Suprapubic skin (tissue), 4 donors: Measurements from ENCODE around the gene SFI1. TPM values are rescaled to one million over a fixed set of nuclear protein-coding genes. Genes with fewer than 3 reads are reported as not detected.
A peak's percentile ranks its signal among the peaks of the same experiment; 100 is the strongest.
"Not testable (repeated sequence)": the region's sequence is repeated elsewhere in the genome, so short reads cannot be mapped to it uniquely, and the experiment has no call there.

Source experiments
- DNase-seq, 2 donors: peaks; one replicate each; pipeline ENCODE4 v3.0.0-alpha.2; 2019; ENCODE audit warnings: low spot score in 2 of 2
- H3K27ac ChIP-seq: fragments of 200-600 bp; sonication (generic); one replicate; pipeline ENCODE4 v1.5.1; 2019
- H3K27me3 ChIP-seq: fragments of 200-600 bp; sonication (generic); one replicate; pipeline ENCODE4 v1.5.1; 2019
- H3K36me3 ChIP-seq: fragments of 200-600 bp; sonication (generic); one replicate; pipeline ENCODE4 v1.5.1; 2019
- H3K4me1 ChIP-seq: fragments of 200-600 bp; sonication (generic); one replicate; pipeline ENCODE4 v1.5.1; 2019
- H3K4me3 ChIP-seq: fragments of 200-600 bp; sonication (generic); one replicate; pipeline ENCODE4 v1.5.1; 2019; ENCODE audit warnings: mild to moderate bottlenecking
- H3K9me3 ChIP-seq: fragments of 200-600 bp; sonication (generic); one replicate; pipeline ENCODE4 v1.5.1; 2019
- CTCF ChIP-seq, 2 donors: fragments of 200-600 bp in 1 of 2; fragments of 450-650 bp in 1 of 2; sonication (generic) in 1 of 2; IDR thresholded peaks; one replicate each; pipeline ENCODE4 v1.5.1; 2016 to 2019; ENCODE audit warnings: antibody characterized with exemption in 2 of 2, mild to moderate bottlenecking in 1 of 2, moderate library complexity in 1 of 2
- EP300 ChIP-seq: sonication (generic); formaldehyde crosslinking; IDR thresholded peaks from one replicate; pipeline ENCODE4 v1.6.1; 2017; ENCODE audit warnings: antibody characterized with exemption
- POLR2A ChIP-seq, 2 donors: fragments of 450-650 bp; IDR thresholded peaks; one replicate each; pipeline ENCODE4 v1.6.1; 2017; ENCODE audit warnings: antibody characterized with exemption in 2 of 2, mild to moderate bottlenecking in 2 of 2, moderate library complexity in 2 of 2
- POLR2AphosphoS5 ChIP-seq, 3 donors: sonication (generic); formaldehyde crosslinking; IDR thresholded peaks; one replicate each; pipeline ENCODE4 v1.6.1; 2017; ENCODE audit warnings: antibody characterized with exemption in 3 of 3
- WGBS: methylation state at CpG from one replicate; pipeline ENCODE4 v1.1.5; 2018; 5-methylcytosine and 5-hydroxymethylcytosine counted together
- total RNA-seq, 4 donors: library from RNA; depleted of rRNA; stranded (reverse); fragments of >200 nt; gene quantifications; one replicate each; pipeline ENCODE4 v1.1.0, GENCODE V29; 2016

Gene SFI1
- total RNA-seq, 4 donors from 2014 or later: 21.2 to 128 (median 40.7) TPM

GRCh38 chr22:31477329-31477728, 19.0 kb upstream of the SFI1 start:
- no peak for DNase-seq
- H3K9me3 ChIP-seq: no peaks in the 10 kb centered on the region
- H3K27me3 ChIP-seq: no peaks in the 10 kb centered on the region
- 94% methylated on average over 4 of the region's 4 CpGs for WGBS
- H3K4me1 ChIP-seq: no peaks in the 10 kb centered on the region
- H3K27ac ChIP-seq: no peak overlapping the region
- TF ChIP-seq POLR2A (IDR thresholded peaks at IDR 0.05) (no peak), CTCF (IDR thresholded peaks at IDR 0.05) (no peak), EP300 (no peak), POLR2AphosphoS5 (IDR thresholded peaks at IDR 0.05) (no peak)
- H3K36me3 ChIP-seq: peaks cover 47% of the 10 kb centered on the region
- H3K4me3 ChIP-seq: no peak overlapping the region

GRCh38 chr22:31481129-31481528, 15.2 kb upstream of the SFI1 start:
- WGBS: 96% methylated on average over 3 of the region's 3 CpGs
- Histone ChIP-seq H3K4me3 (no peak overlapping the region), H3K36me3 (peaks cover 54% of the 10 kb centered on the region), H3K4me1 (no peaks in the 10 kb centered on the region), H3K9me3 (no peaks in the 10 kb centered on the region), H3K27me3 (no peaks in the 10 kb centered on the region), H3K27ac (no peak overlapping the region)
- no peak for DNase-seq
- no peak for TF ChIP-seq CTCF (IDR thresholded peaks at IDR 0.05)
- no peak for TF ChIP-seq POLR2AphosphoS5 (IDR thresholded peaks at IDR 0.05)
- no peak for TF ChIP-seq EP300
- TF ChIP-seq POLR2A (IDR thresholded peaks at IDR 0.05): no peak

GRCh38 chr22:31482470-31482869, 13.9 kb upstream of the SFI1 start:
- not testable (repeated sequence) for H3K27ac ChIP-seq, DNase-seq, H3K4me1 ChIP-seq, H3K9me3 ChIP-seq, H3K4me3 ChIP-seq, H3K27me3 ChIP-seq
- peaks cover 58% of the 10 kb centered on the region for H3K36me3 ChIP-seq
- WGBS: 86% methylated on average over 8 of the region's 8 CpGs

- not testable (repeated sequence) for H3K27ac ChIP-seq, H3K9me3 ChIP-seq, DNase-seq, H3K4me3 ChIP-seq, H3K27me3 ChIP-seq
- WGBS: 96% methylated on average over 11 of the region's 11 CpGs
- peaks cover 27% of the 10 kb centered on the region for H3K36me3 ChIP-seq
- H3K4me1 ChIP-seq: peaks cover 24% of the 10 kb centered on the region
Measured at GRCh38 chr22:31486369-31486768, 10.0 kb upstream of the SFI1 start.

- H3K36me3 ChIP-seq: peaks cover 21% of the 10 kb centered on the region
- no peak for DNase-seq
- WGBS: 84% methylated on average over 2 of the region's 2 CpGs
- no peak overlapping the region for H3K4me3 ChIP-seq
- TF ChIP-seq EP300 (no peak), POLR2A (IDR thresholded peaks at IDR 0.05) (no peak), POLR2AphosphoS5 (IDR thresholded peaks at IDR 0.05) (no peak), CTCF (IDR thresholded peaks at IDR 0.05) (no peak)
- no peaks in the 10 kb centered on the region for H3K27me3 ChIP-seq
- H3K9me3 ChIP-seq: no peaks in the 10 kb centered on the region
- H3K4me1 ChIP-seq: peaks cover 30% of the 10 kb centered on the region
- H3K27ac ChIP-seq: no peak overlapping the region
Measured at GRCh38 chr22:31486951-31487350, 9.4 kb upstream of the SFI1 start.

- Histone ChIP-seq H3K36me3 (peaks cover 14% of the 10 kb centered on the region), H3K4me3 (peak overlapping the region; percentile 91), H3K27ac (no peak overlapping the region), H3K4me1 (peaks cover 33% of the 10 kb centered on the region), H3K27me3 (no peaks in the 10 kb centered on the region), H3K9me3 (no peaks in the 10 kb centered on the region)
- WGBS: 73% methylated on average over 6 of the region's 6 CpGs
- DNase-seq: no peak
- TF ChIP-seq POLR2A (IDR thresholded peaks at IDR 0.05): no peak
- TF ChIP-seq EP300: no peak
- TF ChIP-seq POLR2AphosphoS5 (IDR thresholded peaks at IDR 0.05): no peak
- no peak for TF ChIP-seq CTCF (IDR thresholded peaks at IDR 0.05)
Measured at GRCh38 chr22:31488346-31488883, 7.9 kb upstream of the SFI1 start.
